GM18951 (cell line): ENCODE data around the gene ROCK2.
"Not testable (repeated sequence)": the region's sequence is repeated elsewhere in the genome, so short reads cannot be mapped to it uniquely, and the experiment has no call there.

Experiments used
- POLR2A ChIP-seq: IDR thresholded peaks from 4 replicates; pipeline ENCODE4 v1.6.1; 2011; ENCODE audit warnings: mild to moderate bottlenecking; ENCODE audit not compliant: insufficient read length, insufficient read depth; ENCODE audit errors: extremely low read depth
- in situ Hi-C: fragments of 300-500 bp; cut with MboI; formaldehyde crosslinking; loops from one replicate; pipeline ENCODE4 v1.12.0; 2022; ENCODE audit warnings: low sequenced_read_pairs, mixed read lengths, inconsistent platforms; ENCODE audit not compliant: unreplicated experiment

Gene ROCK2

DNA sequence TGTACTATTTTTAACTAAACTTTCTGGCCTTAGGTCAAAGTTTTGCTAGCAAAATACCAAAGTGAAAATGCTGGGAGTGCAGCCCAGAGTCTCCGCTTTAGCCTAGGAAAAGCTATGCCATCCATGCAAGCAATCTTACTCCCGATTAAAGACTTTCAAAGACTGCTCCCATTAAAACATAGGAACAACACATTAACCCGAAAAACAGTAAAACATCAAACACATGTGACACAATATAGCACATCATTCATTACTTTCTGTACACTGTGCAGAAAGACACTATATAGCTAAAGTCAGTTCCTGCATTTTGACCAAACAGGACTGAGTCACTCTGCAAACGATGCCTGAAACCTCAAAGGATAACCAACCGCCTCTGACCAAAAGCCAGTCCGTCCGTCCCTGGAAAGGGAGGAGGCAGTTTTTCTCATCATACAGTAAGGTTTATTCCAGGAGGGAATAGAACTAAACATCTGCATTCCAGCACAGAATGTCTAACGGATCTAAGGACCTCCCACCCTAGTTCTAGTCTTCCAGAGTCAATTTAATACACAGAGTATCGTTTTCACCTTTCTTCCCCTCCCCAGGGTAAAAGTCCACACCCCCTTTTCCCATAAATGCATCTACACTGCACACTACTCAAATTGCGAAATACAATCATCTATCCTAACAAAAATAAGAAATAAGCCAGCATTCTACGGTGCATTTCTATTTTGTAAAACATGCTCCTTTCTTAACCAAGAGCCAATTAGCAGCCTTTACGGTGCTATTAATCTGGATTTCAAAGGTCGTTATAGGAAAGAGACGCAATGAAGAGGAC, 1.7 kb downstream of the ROCK2 start:
- in situ Hi-C loops, result no loop called here
- no peak for TF ChIP-seq POLR2A

GRCh38 chr2:11340717-11341116, 3.7 kb downstream of the ROCK2 start:
- TF ChIP-seq POLR2A, result no peak
- in situ Hi-C loops, result no loop called here

- TF ChIP-seq POLR2A, result no peak
- in situ Hi-C loops, result no loop called here
These were observed 4.8 kb downstream of the ROCK2 start for GRCh38 chr2:11339508-11340083.

- no peak for TF ChIP-seq POLR2A
- in situ Hi-C loops, result no loop called here
These were observed 5.9 kb downstream of the ROCK2 start for GRCh38 chr2:11338580-11338979.

GRCh38 chr2:11337909-11338308, 6.5 kb downstream of the ROCK2 start:
- in situ Hi-C loops, result no loop called here

DNA sequence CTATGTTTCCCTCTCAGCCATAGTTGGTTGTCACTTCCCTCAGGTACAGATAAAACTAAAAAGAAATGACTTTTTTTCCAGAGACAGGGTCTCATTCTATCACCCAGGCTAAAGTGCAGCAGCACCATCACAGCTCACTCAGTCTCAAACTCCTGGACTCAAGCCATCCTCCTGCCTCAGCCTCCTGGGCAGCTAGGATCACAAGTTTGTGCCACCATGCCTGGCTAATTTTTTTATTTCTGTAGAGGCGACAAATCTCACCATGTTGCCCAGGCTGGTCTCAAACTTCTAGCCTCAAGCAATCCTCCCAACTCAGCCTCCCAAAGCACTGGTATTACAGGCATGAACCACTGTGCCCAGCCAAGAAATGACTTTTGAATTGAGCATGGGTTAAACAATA, 8.2 kb downstream of the ROCK2 start:
- TF ChIP-seq POLR2A, result no peak

More at GRCh38 chr2:11337909-11338308, 6.5 kb downstream of the ROCK2 start:
- TF ChIP-seq POLR2A, result no peak

DNA sequence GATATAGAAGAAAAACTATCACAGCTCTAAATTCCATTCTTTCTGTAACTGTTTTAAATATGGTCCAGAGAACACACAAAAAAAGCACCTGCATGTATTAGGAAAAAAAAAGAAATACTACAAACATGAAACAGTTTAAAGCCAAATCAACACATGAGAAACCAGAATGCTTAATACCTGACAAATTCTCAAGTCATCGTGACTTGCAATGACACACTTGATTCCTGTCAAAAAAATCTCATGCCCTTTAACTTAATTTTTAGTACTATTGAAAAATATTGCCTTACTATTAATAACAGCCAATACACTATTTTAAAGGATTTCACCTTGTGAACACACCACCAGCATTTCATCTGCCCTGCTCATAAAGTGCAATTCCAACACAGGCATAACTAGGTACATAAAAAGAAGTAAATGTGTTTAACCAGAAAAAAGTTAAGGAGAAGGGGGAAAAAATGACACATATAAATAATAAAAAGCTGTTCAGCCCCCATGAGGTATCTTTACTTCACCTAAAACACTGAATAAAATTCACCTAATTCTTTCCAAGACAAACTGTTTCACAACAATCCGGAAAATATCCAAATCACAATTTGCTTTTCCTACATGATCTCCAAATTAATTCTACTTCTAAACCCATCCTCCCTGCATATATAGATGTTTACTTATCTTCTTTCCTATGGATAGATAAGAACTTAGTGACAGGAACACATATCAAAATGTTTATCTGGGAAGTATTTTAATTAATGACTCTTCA, 10.8 kb downstream of the ROCK2 start:
- in situ Hi-C loops, result no loop called here
- TF ChIP-seq POLR2A, result no peak

More for the DNA sequence above, 8.2 kb downstream of the ROCK2 start:
- in situ Hi-C loops, result no loop called here

DNA sequence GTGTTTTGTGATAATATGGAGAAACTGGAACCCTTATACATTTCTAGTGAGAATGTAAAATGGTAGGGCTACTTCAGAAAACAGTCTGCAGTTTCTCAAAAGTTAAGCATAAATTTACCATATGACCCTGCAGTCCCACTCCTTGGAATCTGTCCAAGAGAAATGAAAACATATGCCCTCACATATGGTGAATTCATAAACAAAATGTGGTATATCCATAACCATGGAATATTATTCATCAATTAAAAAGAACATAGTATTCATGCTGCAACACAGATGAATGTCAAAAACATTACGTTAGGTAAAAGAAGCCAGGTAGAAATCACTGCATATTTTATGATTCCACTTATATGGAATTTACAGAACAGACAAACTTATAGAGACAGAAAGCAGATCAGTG, 11.8 kb downstream of the ROCK2 start:
- no peak for TF ChIP-seq POLR2A
- in situ Hi-C loops, result no loop called here

DNA sequence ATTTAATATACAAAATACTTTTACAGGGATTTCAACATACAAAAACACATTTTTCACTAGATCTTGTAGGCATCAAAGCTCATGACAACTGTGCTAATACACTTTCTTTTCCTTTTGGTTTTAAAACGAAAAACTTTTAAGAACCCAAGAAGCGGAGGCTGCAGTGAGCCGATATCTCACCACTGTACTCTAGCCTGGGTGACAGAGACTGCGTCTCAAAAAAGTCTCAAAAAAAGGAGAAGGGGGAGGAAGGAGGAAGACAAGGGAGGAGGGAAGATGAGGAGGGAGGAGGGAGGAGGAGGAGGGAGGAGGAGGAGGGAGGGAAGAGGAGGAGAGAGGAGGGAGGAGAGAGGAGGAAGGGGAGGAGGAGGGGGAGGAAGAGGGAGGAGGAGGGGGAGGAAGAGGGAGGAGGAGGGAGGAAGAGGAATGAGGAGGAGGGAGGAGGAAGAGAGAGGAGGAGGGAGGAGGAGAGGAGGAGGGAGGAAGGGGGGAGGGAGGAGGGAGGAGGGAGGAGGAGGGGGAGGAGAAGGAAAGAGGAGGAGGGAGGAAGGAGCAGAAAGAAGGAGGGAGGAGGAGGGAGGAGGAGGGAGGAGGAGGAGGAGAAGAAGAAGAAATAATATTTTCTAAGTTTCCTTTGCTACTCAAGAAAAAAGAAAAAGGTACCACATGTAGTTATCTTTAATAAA, 13.8 kb downstream of the ROCK2 start:
- no peak for TF ChIP-seq POLR2A

DNA sequence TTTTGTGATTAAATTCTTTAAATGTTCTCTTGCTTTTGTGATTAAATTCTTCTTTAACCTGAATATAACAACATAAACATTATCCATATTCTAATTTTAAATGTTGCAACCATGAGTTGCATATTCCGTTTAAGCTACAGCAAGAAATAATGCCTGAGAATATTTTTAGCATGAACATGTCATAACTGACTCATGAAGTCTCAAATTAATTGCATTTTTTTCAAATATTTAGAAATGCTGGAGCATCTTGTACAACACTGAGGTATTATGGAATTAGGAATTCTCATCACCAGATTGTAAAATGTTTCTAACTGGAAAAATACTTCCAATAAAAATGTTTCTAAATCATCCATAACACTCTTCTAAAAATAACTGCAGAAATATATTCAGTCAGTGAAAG, 14.7 kb downstream of the ROCK2 start:
- in situ Hi-C loops, result no loop called here
- TF ChIP-seq POLR2A, result no peak

More for the DNA sequence above, 13.8 kb downstream of the ROCK2 start:
- in situ Hi-C loops, result no loop called here

DNA sequence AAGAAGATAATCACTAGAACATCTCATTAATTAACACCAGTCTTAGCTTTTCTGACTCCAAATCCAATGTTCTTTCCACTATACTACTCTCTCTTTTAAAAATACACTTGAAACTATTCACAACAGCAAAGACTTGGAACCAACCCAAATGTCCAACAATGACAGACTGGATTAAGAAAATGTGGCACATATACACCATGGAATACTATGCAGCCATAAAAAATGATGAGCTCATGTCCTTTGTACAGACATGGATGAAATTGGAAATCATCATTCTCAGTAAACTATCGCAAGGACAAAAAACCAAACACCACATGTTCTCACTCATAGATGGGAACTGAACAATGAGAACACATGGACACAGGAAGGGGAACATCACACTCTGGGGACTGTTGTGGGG, 15.9 kb downstream of the ROCK2 start:
- in situ Hi-C loops, result not testable (repeated sequence)

DNA sequence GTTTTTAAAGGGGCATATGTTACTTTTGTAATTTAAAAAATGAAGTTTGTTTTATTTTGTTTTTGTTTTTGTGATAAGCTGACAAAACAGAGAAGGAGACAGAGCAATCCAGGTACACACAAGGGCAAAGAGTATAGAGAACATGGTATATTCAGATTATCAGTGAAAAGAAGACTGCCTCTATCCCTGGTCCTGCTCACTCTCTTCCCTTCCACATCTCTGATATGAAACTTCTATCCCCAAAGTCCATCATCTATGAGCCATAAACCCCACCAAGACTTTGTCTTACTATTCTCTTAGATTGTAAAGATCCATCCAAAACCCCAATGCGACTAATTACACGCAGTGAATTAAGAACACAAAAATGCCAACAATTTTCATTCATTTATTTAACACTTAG, 16.6 kb downstream of the ROCK2 start:
- in situ Hi-C loops, result no loop called here
- no peak for TF ChIP-seq POLR2A

DNA sequence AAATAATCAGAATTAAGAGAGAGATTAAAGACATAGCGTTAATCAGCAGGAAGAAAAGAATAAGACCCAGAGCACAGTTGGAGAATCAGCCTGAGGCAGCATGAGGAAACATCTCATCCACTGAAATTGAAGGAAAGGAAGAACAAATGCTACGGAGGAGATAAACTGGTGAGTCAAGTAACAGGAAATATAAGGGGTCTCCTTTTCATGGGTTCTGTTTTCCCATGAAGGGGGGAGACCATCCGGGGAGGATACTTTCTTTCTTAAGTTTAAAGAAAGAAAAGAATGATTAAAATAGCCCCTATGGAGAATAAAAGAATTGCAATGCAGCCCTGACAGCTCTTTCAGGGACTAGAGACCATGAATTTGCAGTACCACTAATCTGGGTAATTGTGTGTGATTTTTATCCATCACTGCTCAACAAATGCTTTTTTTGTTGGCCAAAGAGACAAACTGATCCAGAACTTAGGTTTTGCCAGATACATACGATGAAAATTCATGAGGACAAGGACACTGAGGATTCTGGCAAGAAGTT, 17.7 kb downstream of the ROCK2 start:
- in situ Hi-C loops, result no loop called here

More for the DNA sequence above, 17.7 kb downstream of the ROCK2 start:
- TF ChIP-seq POLR2A, result no peak
